22Rv1 (cell line): ENCODE measurements around the gene FERMT1.

Source experiments
- CTCF ChIP-seq: fragments of 450-650 bp; IDR thresholded peaks from 2 replicates; pipeline ENCODE4 v1.5.1; 2017; ENCODE audit warnings: mild to moderate bottlenecking
- ZFX ChIP-seq: fragments of 450-650 bp; IDR thresholded peaks from 2 replicates; pipeline ENCODE4 v1.6.1; 2017; ENCODE audit warnings: antibody characterized with exemption, borderline replicate concordance

DNA sequence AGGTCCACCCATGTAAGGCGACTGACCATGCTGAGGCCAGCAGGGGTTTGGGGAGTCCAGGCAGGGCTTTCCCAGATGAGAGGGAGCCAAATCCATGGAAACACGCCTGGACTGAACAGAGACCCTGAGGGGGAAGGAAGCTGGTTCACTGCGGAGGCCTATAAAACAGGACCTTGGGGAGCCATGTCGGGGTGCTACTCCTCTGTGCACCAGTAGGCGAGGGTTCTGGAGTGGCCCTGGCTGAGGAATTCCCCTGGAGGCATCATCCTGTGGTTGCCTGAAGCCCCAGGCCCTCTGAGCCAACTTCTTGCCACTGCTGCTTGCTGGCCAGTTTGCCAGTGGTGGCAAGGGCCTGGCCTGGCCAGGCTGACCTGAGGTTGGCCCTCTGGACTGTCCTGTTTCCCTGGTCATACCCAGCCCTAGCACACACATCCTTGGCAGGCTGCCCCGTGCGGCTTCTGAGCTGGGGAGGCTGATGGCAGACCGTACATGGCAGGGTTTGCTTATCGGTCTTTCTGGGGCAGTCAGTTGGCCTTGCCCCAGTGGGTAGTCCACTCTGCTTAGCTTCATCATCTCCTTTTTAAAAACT, 66.8 kb downstream of the FERMT1 start:
- no peak for TF ChIP-seq CTCF
- no peak for TF ChIP-seq ZFX
